H1 (cell line): ENCODE data around the gene NKAIN2. TPM values are rescaled to one million over a fixed set of nuclear protein-coding genes. Genes with fewer than 3 reads are reported as not detected.

Experiments used
- CTCF ChIA-PET: fragments of 300-600 bp; sonication (Branson Sonifier 250); formaldehyde crosslinking; loops from one replicate; lab custom pipeline; 2021; ENCODE audit not compliant: partially characterized antibody; lab: Charles Lee
- POLR2A ChIA-PET: fragments of 300-600 bp; sonication (Branson Sonifier 250); formaldehyde crosslinking; loops from one replicate; lab custom pipeline; 2021; ENCODE audit warnings: inconsistent platforms; ENCODE audit not compliant: partially characterized antibody; lab: Charles Lee
- DNase-seq, 2 experiments: peaks; one replicate each; pipeline versions ENCODE4 v3.0.0 to v3.0.0-alpha.2; 2010 to 2022; ENCODE audit warnings: low spot score in 2 of 2, low read depth in 1 of 2, mixed read lengths in 1 of 2
- FAIRE-seq: peaks from 2 replicates; lab custom pipeline; 2011; peaks lifted over from hg19 to GRCh38; lab: Jason Lieb, UNC
- H2AFZ ChIP-seq: 2 replicates; pipeline ENCODE4 v1.8.1; 2012; ENCODE audit warnings: low read length, inconsistent platforms
- H2AK5ac ChIP-seq: 2 replicates; pipeline ENCODE4 v1.6.1; 2013; ENCODE audit warnings: low read depth, low read length
- H2BK120ac ChIP-seq: replicated peaks from 2 replicates; pipeline ENCODE3; 2013; ENCODE audit warnings: low read depth, low read length, inconsistent platforms
- H2BK12ac ChIP-seq: 2 replicates; pipeline ENCODE4 v1.6.1; 2013; ENCODE audit warnings: low read depth, low read length
- H2BK15ac ChIP-seq: 2 replicates; pipeline ENCODE4 v1.6.1; 2013; ENCODE audit warnings: low read length
- H2BK20ac ChIP-seq: 2 replicates; pipeline ENCODE4 v1.6.1; 2013; ENCODE audit warnings: low read length
- H2BK5ac ChIP-seq: 2 replicates; pipeline ENCODE4 v1.6.1; 2013; ENCODE audit warnings: low read depth, low read length
- H3K14ac ChIP-seq: 2 replicates; pipeline ENCODE4 v1.6.1; 2013; ENCODE audit warnings: inconsistent platforms; ENCODE audit not compliant: insufficient read length
- H3K18ac ChIP-seq: 2 replicates; pipeline ENCODE4 v1.6.1; 2013; ENCODE audit warnings: low read length; ENCODE audit errors: extremely low read depth
- H3K23ac ChIP-seq: 2 replicates; pipeline ENCODE4 v1.6.1; 2013; ENCODE audit warnings: inconsistent platforms; ENCODE audit not compliant: insufficient read length
- H3K23me2 ChIP-seq: 2 replicates; pipeline ENCODE4 v1.6.1; 2013; ENCODE audit warnings: low read depth, low read length
- H3K27ac ChIP-seq: 2 replicates; pipeline ENCODE4 v1.6.1; 2011; ENCODE audit warnings: low read depth, low read length, inconsistent platforms
- H3K27me3 ChIP-seq, 4 experiments: replicated peaks in 1 of 4; 1 replicate in 1 of 4; 2 replicates in 3 of 4; pipeline versions ENCODE4 v1.6.1 to v1.8.1; 2011 to 2013; ENCODE audit warnings: low read length in 3 of 4, mild to moderate bottlenecking in 3 of 4, inconsistent platforms in 2 of 4, mixed read lengths in 2 of 4, moderate library complexity in 1 of 4; ENCODE audit not compliant: control insufficient read depth in 3 of 4, insufficient read depth in 3 of 4; ENCODE audit errors: extremely low read depth in 1 of 4
- H3K36me3 ChIP-seq, 4 experiments: 2 replicates each; pipeline versions ENCODE4 v1.6.1 to v1.8.1; 2011 to 2013; ENCODE audit warnings: mild to moderate bottlenecking in 4 of 4, low read length in 3 of 4, moderate library complexity in 2 of 4, control low read depth in 1 of 4, inconsistent platforms in 1 of 4; ENCODE audit not compliant: insufficient read depth in 4 of 4, control insufficient read depth in 2 of 4
- H3K4ac ChIP-seq: replicated peaks from 2 replicates; pipeline ENCODE3; 2013; ENCODE audit warnings: low read length, low read depth, mixed read lengths, inconsistent platforms; ENCODE audit not compliant: insufficient read length
- H3K4me1 ChIP-seq, 4 experiments: replicated peaks in 1 of 4; 1 replicate in 1 of 4; 2 replicates in 3 of 4; pipeline versions ENCODE4 v1.6.1 to v1.8.1; 2011 to 2013; ENCODE audit warnings: low read length in 3 of 4, inconsistent platforms in 2 of 4, mixed read lengths in 1 of 4; ENCODE audit not compliant: insufficient read depth in 4 of 4, control insufficient read depth in 3 of 4
- H3K4me2 ChIP-seq, 2 experiments: 2 replicates each; pipeline versions ENCODE4 v1.6.1 to v1.8.1; 2011 to 2013; ENCODE audit warnings: low read depth in 2 of 2, low read length in 2 of 2, control low read depth in 1 of 2, inconsistent platforms in 1 of 2, mild to moderate bottlenecking in 1 of 2; ENCODE audit not compliant: insufficient read depth in 1 of 2
- H3K4me3 ChIP-seq, 4 experiments: fragments of 200-600, 300-600 bp in 1 of 4; sonication (generic), shearing (Covaris generic), sonication (Bioruptor Twin) in 1 of 4; 2 replicates each; pipeline versions ENCODE4 v1.5.1 to v1.8.1; 2011 to 2016; ENCODE audit warnings: low read length in 4 of 4, low read depth in 3 of 4, control low read depth in 2 of 4, inconsistent platforms in 2 of 4, mild to moderate bottlenecking in 2 of 4, mixed read lengths in 1 of 4, moderate library complexity in 1 of 4; ENCODE audit not compliant: insufficient read depth in 2 of 4; ENCODE audit errors: extremely low read depth in 1 of 4
- H3K56ac ChIP-seq: replicated peaks from 2 replicates; pipeline ENCODE3; 2013; ENCODE audit warnings: low read depth, mild to moderate bottlenecking, mixed read lengths, low read length, inconsistent platforms; ENCODE audit not compliant: insufficient read length
- H3K79me1 ChIP-seq: 2 replicates; pipeline ENCODE4 v1.6.1; 2013; ENCODE audit warnings: low read depth, low read length, control low read depth
- H3K79me2 ChIP-seq, 2 experiments: 2 replicates each; pipeline versions ENCODE4 v1.6.1 to v1.8.1; 2012 to 2013; ENCODE audit warnings: low read length in 2 of 2, mild to moderate bottlenecking in 2 of 2, inconsistent platforms in 1 of 2; ENCODE audit not compliant: insufficient read depth in 2 of 2, control insufficient read depth in 1 of 2
- H3K9ac ChIP-seq, 4 experiments: replicated peaks in 1 of 4; 1 replicate in 1 of 4; 2 replicates in 3 of 4; pipeline versions ENCODE4 v1.6.1 to v1.8.1; 2011 to 2013; ENCODE audit warnings: low read depth in 3 of 4, low read length in 3 of 4, control low read depth in 2 of 4, mild to moderate bottlenecking in 2 of 4, moderate library complexity in 2 of 4, inconsistent platforms in 1 of 4; ENCODE audit errors: extremely low read depth in 1 of 4
- H3K9me3 ChIP-seq, 2 experiments: 2 replicates each; pipeline versions ENCODE4 v1.6.1 to v1.8.1; 2012 to 2013; ENCODE audit warnings: mild to moderate bottlenecking in 2 of 2, moderate library complexity in 2 of 2, control low read depth in 1 of 2, inconsistent platforms in 1 of 2, low read depth in 1 of 2, low read length in 1 of 2, mixed read lengths in 1 of 2; ENCODE audit not compliant: insufficient read depth in 2 of 2
- H4K20me1 ChIP-seq, 2 experiments: replicated peaks in 1 of 2; 2 replicates each; pipeline versions ENCODE3 to v1.8.1; 2011 to 2013; ENCODE audit warnings: inconsistent platforms in 2 of 2, low read length in 2 of 2, mild to moderate bottlenecking in 1 of 2; ENCODE audit not compliant: insufficient read depth in 2 of 2, control insufficient read depth in 1 of 2
- H4K5ac ChIP-seq: 2 replicates; pipeline ENCODE4 v1.6.1; 2013; ENCODE audit warnings: low read length, low read depth, mixed read lengths, inconsistent platforms; ENCODE audit not compliant: insufficient read length
- H4K8ac ChIP-seq: 2 replicates; pipeline ENCODE4 v1.8.0; 2013; ENCODE audit warnings: mild to moderate bottlenecking, moderate library complexity, low read length, inconsistent platforms; ENCODE audit not compliant: insufficient read depth; ENCODE audit errors: extremely low read depth
- H4K91ac ChIP-seq: replicated peaks from 2 replicates; pipeline ENCODE3; 2013; ENCODE audit warnings: low read length, mixed read lengths, inconsistent platforms; ENCODE audit not compliant: insufficient read length
- NRF1 ChIP-seq: IDR thresholded peaks from 2 replicates; pipeline ENCODE4 v1.6.1; 2011; ENCODE audit warnings: mild to moderate bottlenecking, low read depth, low read length, improper control_type of control experiment
- POU5F1 ChIP-seq: IDR thresholded peaks from 2 replicates; pipeline ENCODE4 v1.6.1; 2011; ENCODE audit warnings: low read depth, mild to moderate bottlenecking, low read length, moderate library complexity
- WGBS, 2 experiments: shearing (Covaris generic) in 1 of 2; methylation state at CpG; one replicate each; pipeline versions ENCODE4 v1.1.6 to v1.1.7; 2013 to 2015; ENCODE audit warnings: low lambda C conversion rate in 2 of 2, mixed read lengths in 2 of 2, inconsistent platforms in 1 of 2, low coverage in 1 of 2, missing lambda C conversion rate in 1 of 2; ENCODE audit not compliant: insufficient replicate concordance in 2 of 2, insufficient coverage in 1 of 2, insufficient read length in 1 of 2; ENCODE audit errors: extremely low coverage in 1 of 2, missing lambda C conversion rate in 1 of 2; 5-methylcytosine and 5-hydroxymethylcytosine counted together
- polyA plus RNA-seq, 7 experiments: library from polyadenylated mRNA; depleted of rRNA in 3 of 7; stranded (reverse) in 5 of 7; unstranded in 2 of 7; fragments of >200 nt in 5 of 7; fragments of 200-250 nt in 2 of 7; gene quantifications; 1 replicate in 5 of 7; 2 replicates in 1 of 7; 4 replicates in 1 of 7; pipeline versions ENCODE4 v1.2.1 to v1.2.3, GENCODE V29; 2011 to 2013; ENCODE audit warnings: missing spikeins in 2 of 7, mixed read lengths in 2 of 7
- total RNA-seq: library from RNA; stranded (reverse); fragmentation: NEBNext Ultra II Directional; extraction: Animal tissue kit (Norgen Biotek cat#: 25700); gene quantifications from 2 replicates; pipeline ENCODE4 v1.2.1, GENCODE V29; 2021
- TF ChIP-seq, protein P1 (sequence below): IDR thresholded peaks from 2 replicates; pipeline ENCODE4 v1.6.1; 2012; ENCODE audit warnings: inconsistent platforms
- TF ChIP-seq, protein P2 (sequence below): IDR thresholded peaks from 2 replicates; pipeline ENCODE4 v1.6.1; 2011; ENCODE audit warnings: low read depth, mild to moderate bottlenecking, low read length; ENCODE audit not compliant: insufficient read depth

The NKAIN2 gene
- total and polyA plus RNA-seq, 2 of the 8 experiments (the other 6 are each of a cell fraction or from before 2014, with no cell fraction given): 0.20 to 0.34 TPM

DNA sequence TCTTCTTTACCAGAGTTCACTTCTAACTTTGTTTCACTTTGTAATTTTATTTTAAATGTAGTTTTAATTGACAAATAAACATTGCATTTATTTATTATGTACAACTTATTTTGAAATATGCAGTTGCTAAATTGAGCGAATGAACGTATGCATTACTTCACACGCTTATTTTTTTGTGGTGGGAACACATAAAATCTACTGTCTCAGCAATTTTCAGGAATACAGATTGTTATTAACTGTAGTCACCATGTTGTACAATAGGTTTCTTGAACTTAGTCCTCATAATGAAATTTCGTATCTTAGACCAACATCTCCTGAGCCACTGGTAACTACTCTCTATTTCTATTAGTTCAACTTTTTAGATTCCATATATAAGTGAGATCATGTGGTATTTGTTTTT, 46.9 kb downstream of the NKAIN2 start:
- H3K4me2 ChIP-seq: no peak overlapping the region
- H2BK120ac ChIP-seq: no peak overlapping the region
- no peak overlapping the region for H3K23ac ChIP-seq
- no peak overlapping the region for H4K5ac ChIP-seq
- WGBS, 2 experiments: 86% methylated on average over 4 of the region's 4 CpGs; no CpG with 5 or more reads in 1 of the 2 experiments
- H2BK15ac ChIP-seq: no peak overlapping the region
- no peaks in the 10 kb centered on the region for H3K9me3 ChIP-seq
- no peak overlapping the region for H2BK20ac ChIP-seq
- DNase-seq (no peak), FAIRE-seq (no peak)
- H2AK5ac ChIP-seq: no peak overlapping the region
- no peak overlapping the region for H3K14ac ChIP-seq
- no peak overlapping the region for H3K27ac ChIP-seq
- H2AFZ ChIP-seq: no peak overlapping the region
- no peak overlapping the region for H3K4me3 ChIP-seq
- CTCF ChIA-PET: interaction anchor here (1.2 kb wide), 1 partner anchor 48 kb away, joined by 4 read pairs; no protein-coding TSS in a partner anchor
- no peak overlapping the region for H2BK5ac ChIP-seq
- no peaks in the 10 kb centered on the region for H3K79me1 ChIP-seq
- H2BK12ac ChIP-seq: no peak overlapping the region
- H3K79me2 ChIP-seq: no peaks in the 10 kb centered on the region
- H3K56ac ChIP-seq: no peak overlapping the region
- H4K8ac ChIP-seq: no peak overlapping the region
- no peaks in the 10 kb centered on the region; a peak in 1 of 7 replicates for H3K27me3 ChIP-seq
- POLR2A ChIA-PET: no interaction called here
- no peaks in the 10 kb centered on the region for H3K4me1 ChIP-seq
- TF ChIP-seq, protein P1, sequence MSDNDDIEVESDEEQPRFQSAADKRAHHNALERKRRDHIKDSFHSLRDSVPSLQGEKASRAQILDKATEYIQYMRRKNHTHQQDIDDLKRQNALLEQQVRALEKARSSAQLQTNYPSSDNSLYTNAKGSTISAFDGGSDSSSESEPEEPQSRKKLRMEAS: no peak
- TF ChIP-seq POU5F1 (no peak), NRF1 (no peak)
- TF ChIP-seq, protein P2, sequence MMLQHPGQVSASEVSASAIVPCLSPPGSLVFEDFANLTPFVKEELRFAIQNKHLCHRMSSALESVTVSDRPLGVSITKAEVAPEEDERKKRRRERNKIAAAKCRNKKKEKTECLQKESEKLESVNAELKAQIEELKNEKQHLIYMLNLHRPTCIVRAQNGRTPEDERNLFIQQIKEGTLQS: no peak
- H4K20me1 ChIP-seq: no peaks in the 10 kb centered on the region
- H3K18ac ChIP-seq: no peak overlapping the region
- H3K23me2 ChIP-seq: no peaks in the 10 kb centered on the region
- H3K9ac ChIP-seq: no peak overlapping the region
- no peak overlapping the region for H4K91ac ChIP-seq
- H3K36me3 ChIP-seq: no peaks in the 10 kb centered on the region
- H3K4ac ChIP-seq: no peak overlapping the region
